OCI-LY1 (cell line): Measurements from ENCODE around the gene BACE2.

Experiments used
- H2AFZ ChIP-seq: fragments of 200-600 bp; sonication (generic), shearing (Covaris generic); 2 replicates; pipeline ENCODE4 v1.6.0; 2014; ENCODE audit warnings: antibody characterized with exemption, mild to moderate bottlenecking, low read length
- H3F3A ChIP-seq: fragments of 200-600 bp; sonication (generic), shearing (Covaris generic); 2 replicates; pipeline ENCODE4 v1.6.0; 2014; ENCODE audit warnings: mild to moderate bottlenecking, antibody characterized with exemption, low read length, moderate library complexity; ENCODE audit not compliant: insufficient read depth
- H3K27ac ChIP-seq: fragments of 200-600 bp; sonication (generic); 2 replicates; pipeline ENCODE4 v1.5.1; 2014; ENCODE audit warnings: low read length, mixed run types, mild to moderate bottlenecking, low read depth; ENCODE audit not compliant: poor library complexity, severe bottlenecking
- H3K27me3 ChIP-seq: fragments of 200-600 bp; sonication (generic); 2 replicates; pipeline ENCODE4 v1.6.0; 2014; ENCODE audit warnings: antibody characterized with exemption, mild to moderate bottlenecking, low read length, moderate library complexity; ENCODE audit not compliant: insufficient read depth
- H3K36me3 ChIP-seq: fragments of 200-600 bp; sonication (generic); 2 replicates; pipeline ENCODE4 v1.6.1; 2014; ENCODE audit warnings: mild to moderate bottlenecking, antibody characterized with exemption, low read length, moderate library complexity, mixed read lengths; ENCODE audit not compliant: insufficient read depth
- H3K4me1 ChIP-seq: fragments of 200-600 bp; sonication (generic); 2 replicates; pipeline ENCODE4 v1.5.1; 2014; ENCODE audit warnings: mild to moderate bottlenecking, low read length, moderate library complexity; ENCODE audit not compliant: insufficient read depth, severe bottlenecking
- H3K4me2 ChIP-seq: fragments of 200-600 bp; sonication (generic), shearing (Covaris generic); 2 replicates; pipeline ENCODE4 v1.6.1; 2014; ENCODE audit warnings: low read length
- H3K4me3 ChIP-seq: fragments of 200-600 bp; sonication (generic); 2 replicates; pipeline ENCODE4 v1.5.1; 2014; ENCODE audit warnings: low read length, low read depth, mild to moderate bottlenecking, mixed read lengths; ENCODE audit not compliant: poor library complexity, severe bottlenecking
- H3K79me2 ChIP-seq: fragments of 200-600 bp; shearing (Covaris generic); 2 replicates; pipeline ENCODE4 v1.6.1; 2016; ENCODE audit warnings: mixed run types, low read length, mixed read lengths; ENCODE audit not compliant: insufficient read depth
- H3K9ac ChIP-seq: fragments of 200-600 bp; sonication (generic), shearing (Covaris generic); 2 replicates; pipeline ENCODE4 v1.6.1; 2014; ENCODE audit warnings: mild to moderate bottlenecking, low read length, mixed read lengths
- H3K9me2 ChIP-seq: fragments of 200-600 bp; sonication (generic), shearing (Covaris generic); 2 replicates; pipeline ENCODE4 v1.6.1; 2014; ENCODE audit warnings: low read depth, mild to moderate bottlenecking, low read length, mixed read lengths
- H3K9me3 ChIP-seq: fragments of 200-600 bp; shearing (Covaris generic); 2 replicates; pipeline ENCODE4 v1.6.1; 2014; ENCODE audit warnings: low read length, mixed read lengths
- H4K20me1 ChIP-seq: fragments of 200-600 bp; sonication (generic), shearing (Covaris generic); 2 replicates; pipeline ENCODE4 v1.6.0; 2016; ENCODE audit warnings: mild to moderate bottlenecking, low read length; ENCODE audit not compliant: insufficient read depth
- EZH2 ChIP-seq: fragments of 200-600 bp; sonication (generic), shearing (Covaris generic); IDR thresholded peaks from 2 replicates; pipeline ENCODE4 v1.8.0; 2017; ENCODE audit warnings: borderline replicate concordance, mixed run types, mild to moderate bottlenecking, antibody characterized with exemption, low read length, moderate library complexity, mixed read lengths
- TF ChIP-seq, protein P1 (sequence below): fragments of 200-600 bp; sonication (generic), shearing (Covaris generic); IDR thresholded peaks from 2 replicates; pipeline ENCODE4 v1.5.1; 2017; ENCODE audit warnings: mild to moderate bottlenecking, antibody characterized with exemption, low read length, moderate library complexity, mixed read lengths

The BACE2 gene

DNA sequence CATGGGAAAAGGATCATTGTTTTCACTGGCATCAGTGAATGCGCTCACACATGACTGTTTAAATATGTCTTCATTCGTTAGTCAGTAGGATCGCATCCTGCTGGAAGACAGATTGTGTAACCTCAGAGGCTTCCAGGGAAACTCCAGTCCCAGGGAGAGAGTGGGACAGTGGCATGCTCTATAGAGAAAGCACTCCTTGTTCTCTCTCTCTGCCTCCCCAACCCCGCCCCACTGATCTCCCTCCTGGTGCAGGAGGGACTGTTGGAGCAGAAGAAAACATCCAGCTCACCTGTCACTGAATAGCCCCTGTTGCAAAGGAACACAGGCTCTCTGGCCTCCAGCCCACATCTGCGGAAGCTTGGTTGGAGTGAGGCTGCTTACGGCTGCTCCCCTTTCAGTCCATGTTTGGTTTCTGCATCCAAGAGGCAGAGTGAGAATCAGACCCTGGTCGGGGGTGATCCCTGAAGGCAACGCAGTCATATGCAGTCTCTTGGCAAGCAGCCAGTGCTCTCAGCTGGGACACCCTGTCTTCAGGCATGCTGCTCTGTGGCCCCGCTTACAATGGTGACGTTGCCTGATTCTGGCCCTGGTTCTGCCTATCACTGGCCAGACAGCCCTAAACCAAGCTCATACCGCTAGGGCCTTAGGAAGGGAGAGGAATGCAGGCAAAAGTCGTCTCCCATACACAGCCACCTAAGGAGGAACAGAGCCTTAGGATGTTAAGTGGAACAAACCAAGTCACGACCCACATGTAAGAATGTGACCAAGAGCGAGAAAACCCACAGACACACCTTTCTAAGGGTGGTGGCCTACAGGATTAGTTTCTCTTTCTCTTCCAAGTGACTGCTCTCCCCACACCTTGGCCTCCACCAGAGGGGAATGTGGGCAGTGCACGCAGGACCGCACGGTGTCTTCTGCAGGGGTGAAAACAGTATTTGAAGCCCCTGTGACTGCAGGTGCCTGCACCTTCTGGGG lies 39.7 kb downstream of the BACE2 start:
- no peak overlapping the region for H3K4me2 ChIP-seq
- no peak overlapping the region for H3K4me3 ChIP-seq
- H3K9ac ChIP-seq: no peak overlapping the region
- H3K9me2 ChIP-seq: no peaks in the 10 kb centered on the region
- no peak for TF ChIP-seq EZH2
- TF ChIP-seq, protein P1, sequence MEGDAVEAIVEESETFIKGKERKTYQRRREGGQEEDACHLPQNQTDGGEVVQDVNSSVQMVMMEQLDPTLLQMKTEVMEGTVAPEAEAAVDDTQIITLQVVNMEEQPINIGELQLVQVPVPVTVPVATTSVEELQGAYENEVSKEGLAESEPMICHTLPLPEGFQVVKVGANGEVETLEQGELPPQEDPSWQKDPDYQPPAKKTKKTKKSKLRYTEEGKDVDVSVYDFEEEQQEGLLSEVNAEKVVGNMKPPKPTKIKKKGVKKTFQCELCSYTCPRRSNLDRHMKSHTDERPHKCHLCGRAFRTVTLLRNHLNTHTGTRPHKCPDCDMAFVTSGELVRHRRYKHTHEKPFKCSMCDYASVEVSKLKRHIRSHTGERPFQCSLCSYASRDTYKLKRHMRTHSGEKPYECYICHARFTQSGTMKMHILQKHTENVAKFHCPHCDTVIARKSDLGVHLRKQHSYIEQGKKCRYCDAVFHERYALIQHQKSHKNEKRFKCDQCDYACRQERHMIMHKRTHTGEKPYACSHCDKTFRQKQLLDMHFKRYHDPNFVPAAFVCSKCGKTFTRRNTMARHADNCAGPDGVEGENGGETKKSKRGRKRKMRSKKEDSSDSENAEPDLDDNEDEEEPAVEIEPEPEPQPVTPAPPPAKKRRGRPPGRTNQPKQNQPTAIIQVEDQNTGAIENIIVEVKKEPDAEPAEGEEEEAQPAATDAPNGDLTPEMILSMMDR: no peak
- H3K27me3 ChIP-seq: no peaks in the 10 kb centered on the region
- no peak overlapping the region for H3K27ac ChIP-seq
- no peaks in the 10 kb centered on the region for H3K79me2 ChIP-seq
- no peaks in the 10 kb centered on the region for H3K4me1 ChIP-seq
- H3K36me3 ChIP-seq: no peaks in the 10 kb centered on the region
- no peaks in the 10 kb centered on the region for H3K9me3 ChIP-seq
- H4K20me1 ChIP-seq: no peaks in the 10 kb centered on the region
- no peak overlapping the region for H2AFZ ChIP-seq
- no peaks in the 10 kb centered on the region for H3F3A ChIP-seq

DNA sequence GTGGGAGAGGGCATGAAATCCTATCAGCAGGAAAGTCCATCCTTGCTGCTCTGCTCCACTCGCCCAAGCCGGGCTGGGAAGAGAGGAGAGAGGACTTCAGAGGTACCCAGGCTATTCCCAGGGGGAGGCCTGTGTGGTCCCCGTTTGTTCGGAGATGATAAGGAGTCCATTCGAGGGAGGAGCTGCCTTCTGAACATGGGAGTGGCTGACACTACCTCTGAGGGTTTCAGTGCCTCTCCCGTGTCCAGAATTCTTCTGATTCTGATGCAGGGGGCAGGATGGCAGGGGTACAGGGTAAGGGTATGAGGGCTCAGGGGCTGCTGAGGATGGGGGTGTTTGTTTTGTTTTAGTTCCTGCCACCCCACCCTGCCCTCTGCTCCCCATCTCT lies 40.4 kb downstream of the BACE2 start:
- Histone ChIP-seq H2AFZ (no peak overlapping the region), H3K9me3 (no peaks in the 10 kb centered on the region), H3K4me2 (no peak overlapping the region), H3K79me2 (no peaks in the 10 kb centered on the region), H3K4me1 (no peaks in the 10 kb centered on the region), H3K4me3 (no peak overlapping the region), H3K9me2 (no peaks in the 10 kb centered on the region), H3K36me3 (no peaks in the 10 kb centered on the region), H4K20me1 (no peaks in the 10 kb centered on the region), H3F3A (no peaks in the 10 kb centered on the region), H3K27me3 (no peaks in the 10 kb centered on the region), H3K27ac (no peak overlapping the region), H3K9ac (no peak overlapping the region)
- TF ChIP-seq, protein P1: no peak
- TF ChIP-seq EZH2: no peak

DNA sequence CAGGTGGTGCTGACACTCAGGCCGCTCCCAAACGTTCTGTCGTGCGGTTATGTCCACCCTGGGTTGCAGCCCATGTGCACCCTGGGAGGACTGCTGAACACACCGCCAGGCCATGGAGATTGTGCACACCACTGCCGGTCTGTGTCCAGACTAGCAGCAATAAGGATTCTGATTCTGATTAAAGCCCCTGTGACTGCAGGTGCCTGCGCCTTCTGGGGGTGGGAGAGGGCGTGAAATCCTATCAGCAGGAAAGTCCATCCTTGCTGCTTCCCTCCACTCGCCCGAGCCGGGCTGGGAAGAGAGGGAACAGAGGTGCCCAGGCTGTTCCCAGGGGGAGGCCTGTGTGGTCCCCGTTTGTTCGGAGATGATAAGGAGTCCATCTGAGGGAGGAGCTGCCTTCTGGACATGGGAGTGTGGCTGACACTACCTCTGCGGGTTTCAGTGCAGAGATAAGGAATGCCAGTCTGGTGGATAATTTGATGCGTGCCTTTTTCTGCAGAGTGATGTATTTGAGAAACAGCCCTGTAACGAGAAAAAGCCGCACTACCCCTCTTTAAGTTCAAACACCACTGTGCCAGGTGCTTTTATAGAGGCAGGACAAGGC lies 41.2 kb downstream of the BACE2 start:
- no peaks in the 10 kb centered on the region for H3F3A ChIP-seq
- no peak overlapping the region for H2AFZ ChIP-seq
- TF ChIP-seq, protein P1: no peak
- no peak for TF ChIP-seq EZH2
- H3K36me3 ChIP-seq: no peaks in the 10 kb centered on the region
- H3K9ac ChIP-seq: no peak overlapping the region
- H4K20me1 ChIP-seq: no peaks in the 10 kb centered on the region
- H3K27ac ChIP-seq: no peak overlapping the region
- H3K9me2 ChIP-seq: no peaks in the 10 kb centered on the region
- no peak overlapping the region for H3K4me3 ChIP-seq
- H3K9me3 ChIP-seq: no peaks in the 10 kb centered on the region
- H3K4me2 ChIP-seq: no peak overlapping the region
- no peaks in the 10 kb centered on the region for H3K79me2 ChIP-seq
- no peaks in the 10 kb centered on the region for H3K4me1 ChIP-seq
- H3K27me3 ChIP-seq: no peaks in the 10 kb centered on the region
